H1 (cell line): Measurements from ENCODE around the gene PRKAR2B. TPM values are rescaled to one million over a fixed set of nuclear protein-coding genes. Genes with fewer than 3 reads are reported as not detected.

Experiments
- BACH1 ChIP-seq: IDR thresholded peaks from 2 replicates; pipeline ENCODE4 v1.6.1; 2012; ENCODE audit warnings: low read length, improper control_type of control experiment
- BCL11A ChIP-seq, 2 experiments: IDR thresholded peaks; one replicate each; pipeline ENCODE4 v1.6.1; 2011; ENCODE audit warnings: low read depth in 2 of 2, low read length in 2 of 2, mild to moderate bottlenecking in 2 of 2
- BRCA1 ChIP-seq: IDR thresholded peaks from 2 replicates; pipeline ENCODE4 v1.6.1; 2012; ENCODE audit warnings: low read depth, low read length, improper control_type of control experiment
- CBX5 ChIP-seq: fragments of 300-800, 300-1000 bp; sonication (generic); IDR thresholded peaks from 2 replicates; pipeline ENCODE4 v1.7.1; 2016; ENCODE audit warnings: antibody characterized with exemption, low read length, low read depth
- CEBPB ChIP-seq: IDR thresholded peaks from 2 replicates; pipeline ENCODE4 v1.6.1; 2012; ENCODE audit warnings: low read depth, low read length
- CHD1 ChIP-seq: IDR thresholded peaks from 2 replicates; pipeline ENCODE4 v1.6.1; 2012; ENCODE audit warnings: low read depth, low read length, improper control_type of control experiment
- EZH2 ChIP-seq: fragments of 200-600 bp; sonication (generic); IDR thresholded peaks from 2 replicates; pipeline ENCODE4 v1.7.1; 2012; ENCODE audit warnings: low read depth, mild to moderate bottlenecking, moderate library complexity, low read length, inconsistent platforms; ENCODE audit not compliant: severe bottlenecking
- GABPA ChIP-seq: IDR thresholded peaks from 2 replicates; pipeline ENCODE4 v1.6.1; 2011; ENCODE audit warnings: mild to moderate bottlenecking, low read length, moderate library complexity, borderline replicate concordance; ENCODE audit not compliant: insufficient read depth
- JUN ChIP-seq: IDR thresholded peaks from 2 replicates; pipeline ENCODE4 v1.6.1; 2011; ENCODE audit warnings: low read depth, mild to moderate bottlenecking, improper control_type of control experiment, low read length
- JUND ChIP-seq: IDR thresholded peaks from 2 replicates; pipeline ENCODE4 v1.6.1; 2011; ENCODE audit warnings: mild to moderate bottlenecking, improper control_type of control experiment, low read length
- KDM5A ChIP-seq: fragments of 200-600 bp; IDR thresholded peaks from 2 replicates; pipeline ENCODE4 v1.7.1; 2012; ENCODE audit warnings: mild to moderate bottlenecking, low read length, inconsistent platforms, mixed read lengths
- NANOG ChIP-seq: IDR thresholded peaks from 2 replicates; pipeline ENCODE4 v1.6.1; 2011; ENCODE audit warnings: low read length, low read depth, mild to moderate bottlenecking, inconsistent platforms; ENCODE audit not compliant: insufficient read depth, poor library complexity, severe bottlenecking
- POU5F1 ChIP-seq: IDR thresholded peaks from 2 replicates; pipeline ENCODE4 v1.6.1; 2011; ENCODE audit warnings: low read depth, mild to moderate bottlenecking, low read length, moderate library complexity
- RNF2 ChIP-seq: fragments of 200-900, 300-1000 bp; sonication (generic); IDR thresholded peaks from 2 replicates; pipeline ENCODE4 v1.7.1; 2016; ENCODE audit warnings: borderline replicate concordance, low read depth, mild to moderate bottlenecking, antibody characterized with exemption, low read length; ENCODE audit not compliant: poor library complexity, severe bottlenecking; ENCODE audit errors: missing control alignments
- SAP30 ChIP-seq: fragments of 300-600 bp; sonication (generic); IDR thresholded peaks from 2 replicates; pipeline ENCODE4 v1.7.1; 2012; ENCODE audit warnings: low read length, moderate library complexity, mild to moderate bottlenecking, inconsistent platforms; ENCODE audit not compliant: insufficient read depth, insufficient replicate concordance
- SIRT6 ChIP-seq: IDR thresholded peaks from one replicate; pipeline ENCODE4 v1.7.1; 2012; ENCODE audit warnings: low read length, inconsistent platforms
- SP2 ChIP-seq: IDR thresholded peaks from 2 replicates; pipeline ENCODE4 v1.6.1; 2012; ENCODE audit warnings: mild to moderate bottlenecking, low read length, inconsistent platforms
- SP4 ChIP-seq: IDR thresholded peaks from 2 replicates; pipeline ENCODE4 v1.6.1; 2012; ENCODE audit warnings: low read length, inconsistent platforms
- TBP ChIP-seq: IDR thresholded peaks from 2 replicates; pipeline ENCODE4 v1.6.1; 2011; ENCODE audit warnings: low read depth, low read length, improper control_type of control experiment
- TCF12 ChIP-seq: IDR thresholded peaks from 2 replicates; pipeline ENCODE4 v1.6.1; 2011; ENCODE audit warnings: low read depth, mild to moderate bottlenecking, low read length
- YY1 ChIP-seq: IDR thresholded peaks from 2 replicates; pipeline ENCODE4 v1.6.1; 2011; ENCODE audit warnings: low read depth, mild to moderate bottlenecking, low read length
- polyA plus RNA-seq, 7 experiments: library from polyadenylated mRNA; depleted of rRNA in 3 of 7; stranded (reverse) in 5 of 7; unstranded in 2 of 7; fragments of >200 nt in 5 of 7; fragments of 200-250 nt in 2 of 7; gene quantifications; 1 replicate in 5 of 7; 2 replicates in 1 of 7; 4 replicates in 1 of 7; pipeline versions ENCODE4 v1.2.1 to v1.2.3, GENCODE V29; 2011 to 2013; ENCODE audit warnings: missing spikeins in 2 of 7, mixed read lengths in 2 of 7
- total RNA-seq: library from RNA; stranded (reverse); fragmentation: NEBNext Ultra II Directional; extraction: Animal tissue kit (Norgen Biotek cat#: 25700); gene quantifications from 2 replicates; pipeline ENCODE4 v1.2.1, GENCODE V29; 2021
- TF ChIP-seq, protein P1 (sequence below): IDR thresholded peaks from 2 replicates; pipeline ENCODE4 v1.6.1; 2012; ENCODE audit warnings: low read length, inconsistent platforms

PRKAR2B gene
- total and polyA plus RNA-seq, 2 of the 8 experiments (the other 6 are each of a cell fraction or from before 2014, with no cell fraction given) = 10.4 to 37.0 TPM

DNA sequence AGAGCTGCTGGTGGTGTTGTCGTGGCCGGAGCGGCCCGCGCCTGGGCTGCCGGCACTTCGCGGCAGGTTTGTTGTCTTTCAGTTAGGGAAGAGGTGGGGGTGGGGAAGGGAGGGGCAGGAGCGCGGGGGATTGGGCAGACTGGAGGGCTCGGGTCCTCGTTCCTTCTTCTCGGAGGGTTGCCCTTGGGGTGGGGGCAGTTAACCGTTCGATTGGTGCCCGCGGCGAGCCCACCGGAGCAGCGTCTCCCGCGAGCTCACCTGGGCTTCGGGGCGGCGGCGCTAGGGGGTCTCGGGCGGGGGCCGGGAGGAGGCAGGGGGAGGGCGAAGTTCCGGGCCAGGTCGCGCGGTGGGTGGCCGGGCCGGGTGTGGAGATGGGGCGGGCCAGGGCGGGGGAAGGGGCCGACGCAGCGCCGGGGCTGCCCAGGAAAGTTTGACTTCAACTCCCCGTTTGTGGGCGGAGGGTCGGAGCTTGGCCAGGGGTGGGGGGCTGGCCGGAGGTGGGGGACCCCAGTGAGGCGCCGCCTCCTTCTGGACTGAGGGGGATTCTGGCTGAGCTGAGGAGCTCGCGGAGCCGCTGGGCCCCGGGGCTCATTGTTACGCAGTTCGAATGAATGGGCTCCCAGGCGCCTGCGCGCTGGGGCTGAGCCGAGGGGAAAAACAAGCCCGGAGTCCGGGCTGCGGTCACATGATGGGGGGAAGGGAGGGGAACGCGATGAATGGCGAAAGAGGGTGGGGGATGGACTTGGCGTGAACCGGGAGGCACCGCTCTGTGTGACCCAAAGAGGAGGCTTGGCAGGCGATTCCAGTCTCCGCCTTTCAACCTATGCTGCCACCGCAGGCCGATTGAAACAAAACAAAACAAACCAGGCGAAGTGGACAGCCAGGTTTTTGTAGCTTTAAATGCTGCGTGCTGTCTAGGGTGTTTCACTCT is 124.9 kb downstream of the PRKAR2B start (continued):
- TF ChIP-seq SP4 (peak; percentile 83; the same call in 1 of the 2 replicates), SIRT6 (no peak), JUND (no peak), EZH2 (no peak), GABPA (no peak), TCF12 (0 out of 2 replicates have a peak, but pooled peaks have one; percentile 66), KDM5A (no peak), NANOG (peak; percentile 40), BCL11A (IDR thresholded peaks at IDR 0.05; ENCODE audit: low read depth in 2 of 2, low read length in 2 of 2) (peak in 1 of 2 experiments; percentile 23), CEBPB (peak; percentile 84), BRCA1 (no peak), CHD1 (no peak; the same call in 1 of the 2 replicates), SAP30 (peak; percentile 88), CBX5 (no peak), POU5F1 (no peak), BACH1 (no peak), TBP (peak; percentile 88), RNF2 (no peak), JUN (no peak), SP2 (no peak), YY1 (peak; percentile 73)
- TF ChIP-seq, protein P1, sequence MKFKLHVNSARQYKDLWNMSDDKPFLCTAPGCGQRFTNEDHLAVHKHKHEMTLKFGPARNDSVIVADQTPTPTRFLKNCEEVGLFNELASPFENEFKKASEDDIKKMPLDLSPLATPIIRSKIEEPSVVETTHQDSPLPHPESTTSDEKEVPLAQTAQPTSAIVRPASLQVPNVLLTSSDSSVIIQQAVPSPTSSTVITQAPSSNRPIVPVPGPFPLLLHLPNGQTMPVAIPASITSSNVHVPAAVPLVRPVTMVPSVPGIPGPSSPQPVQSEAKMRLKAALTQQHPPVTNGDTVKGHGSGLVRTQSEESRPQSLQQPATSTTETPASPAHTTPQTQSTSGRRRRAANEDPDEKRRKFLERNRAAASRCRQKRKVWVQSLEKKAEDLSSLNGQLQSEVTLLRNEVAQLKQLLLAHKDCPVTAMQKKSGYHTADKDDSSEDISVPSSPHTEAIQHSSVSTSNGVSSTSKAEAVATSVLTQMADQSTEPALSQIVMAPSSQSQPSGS = 0 out of 2 replicates have a peak, but pooled peaks have one; percentile 41
